Measurements from ENCODE around the gene WNT7B. TPM values are rescaled to one million over a fixed set of nuclear protein-coding genes. Genes with fewer than 3 reads are reported as not detected.

The WNT7B gene
- total and polyA plus RNA-seq, 2 experiments from 2014 or later: 0.10 TPM; not detected in 1

GRCh38 chr22:45968003-45968650 is 8.8 kb downstream of the WNT7B start:
- ATAC-seq: no peak
- peaks cover 7% of the 10 kb centered on the region; the same call in 1 of the 2 replicates for H3K4me1 ChIP-seq (ENCODE audit: insufficient read depth)
- Mint-ChIP-seq H3K4me1 (peaks cover 19% of the 10 kb centered on the region), H3K27me3 (ENCODE audit: insufficient read depth, low read depth, poor library complexity) (peaks cover 55% of the 10 kb centered on the region), H3K36me3 (ENCODE audit: low read depth) (peaks cover 5% of the 10 kb centered on the region; the same call in 2 of the 3 replicates), H3K27ac (no peak overlapping the region), H3K9me3 (peaks cover 8% of the 10 kb centered on the region), H3K4me3 (no peak overlapping the region; the same call in 2 of the 3 replicates)
- no peaks in the 10 kb centered on the region for H3K79me2 ChIP-seq (replicated peaks; ENCODE audit: insufficient read depth)
- H3K27ac ChIP-seq (ENCODE audit: low read depth): no peak overlapping the region
- peaks cover 39% of the 10 kb centered on the region for H3K27me3 ChIP-seq (ENCODE audit: insufficient read depth)
- H2AFZ ChIP-seq: no peak overlapping the region
- no peaks in the 10 kb centered on the region for H3K9me2 ChIP-seq (ENCODE audit: insufficient read depth)
- H3K36me3 ChIP-seq (ENCODE audit: insufficient read depth): no peaks in the 10 kb centered on the region
- H3K4me3 ChIP-seq: no peak overlapping the region
- DNase-seq (ENCODE audit: low spot score): no peak
- TF ChIP-seq ZNF114 (CRISPR knock-in tag; IDR thresholded peaks at IDR 0.05) (no peak), ZNF331 (CRISPR knock-in tag; IDR thresholded peaks at IDR 0.05; ENCODE audit: low read depth) (no peak), JUNB (IDR thresholded peaks at IDR 0.05; ENCODE audit: unreplicated experiment) (no peak), ZNF462 (CRISPR knock-in tag; IDR thresholded peaks at IDR 0.05) (no peak), STAT1 (IDR thresholded peaks at IDR 0.05; ENCODE audit: unreplicated experiment) (no peak), CTCF (conservative IDR thresholded peaks at IDR 0.05; ENCODE audit: low read depth in 2 of 2) (no peak), EZH2 (IDR thresholded peaks at IDR 0.05; ENCODE audit: low read depth, unreplicated experiment) (no peak), NANOG (IDR thresholded peaks at IDR 0.05; ENCODE audit: borderline replicate concordance) (no peak), REST (IDR thresholded peaks at IDR 0.05; ENCODE audit: unreplicated experiment) (no peak), POLR2AphosphoS5 (IDR thresholded peaks at IDR 0.05; ENCODE audit: low read depth) (no peak), EZH2phosphoT487 (IDR thresholded peaks at IDR 0.05; ENCODE audit: unreplicated experiment) (no peak)
- no peaks in the 10 kb centered on the region for H3F3A ChIP-seq (replicated peaks; ENCODE audit: low read depth)
- no peaks in the 10 kb centered on the region for H4K20me1 ChIP-seq (replicated peaks; ENCODE audit: insufficient read depth)
- H3K4me2 ChIP-seq: no peak overlapping the region

Data from GM23338 (cell line).